Skeletal muscle cell (primary cell): ENCODE data around the gene PPP3CB.
A peak's percentile ranks its signal among the peaks of the same experiment; 100 is the strongest.

ENCODE experiments used
- DNase-seq: peaks from one replicate; pipeline ENCODE4 v3.0.0-alpha.2; 2010; ENCODE audit warnings: low read depth
- H3K4me3 ChIP-seq: 2 replicates; pipeline ENCODE4 v1.5.1; 2011; ENCODE audit warnings: low read depth, mild to moderate bottlenecking, control low read depth, low read length, moderate library complexity

The PPP3CB gene

DNA sequence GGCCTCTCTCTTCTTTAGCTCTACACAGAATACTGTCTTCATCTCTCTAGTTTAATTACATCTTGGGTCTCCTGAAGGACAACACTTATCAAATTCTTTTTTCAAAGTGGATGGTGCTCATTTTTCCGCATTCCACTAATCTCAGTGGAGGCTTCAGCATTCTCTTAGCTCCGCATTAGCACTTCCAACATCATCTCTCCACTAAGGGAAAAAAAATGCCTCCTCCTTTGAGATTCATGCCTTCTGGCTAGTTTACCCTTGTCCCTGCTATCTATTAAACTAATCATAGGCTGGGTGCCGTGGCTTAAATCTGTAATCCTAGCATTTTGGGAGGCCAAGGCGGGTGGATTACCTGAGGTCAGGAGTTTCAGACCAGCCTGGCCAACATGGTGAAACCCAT is 9.2 kb downstream of the PPP3CB start:
- H3K4me3 ChIP-seq, result no peak overlapping the region
- no peak for DNase-seq

DNA sequence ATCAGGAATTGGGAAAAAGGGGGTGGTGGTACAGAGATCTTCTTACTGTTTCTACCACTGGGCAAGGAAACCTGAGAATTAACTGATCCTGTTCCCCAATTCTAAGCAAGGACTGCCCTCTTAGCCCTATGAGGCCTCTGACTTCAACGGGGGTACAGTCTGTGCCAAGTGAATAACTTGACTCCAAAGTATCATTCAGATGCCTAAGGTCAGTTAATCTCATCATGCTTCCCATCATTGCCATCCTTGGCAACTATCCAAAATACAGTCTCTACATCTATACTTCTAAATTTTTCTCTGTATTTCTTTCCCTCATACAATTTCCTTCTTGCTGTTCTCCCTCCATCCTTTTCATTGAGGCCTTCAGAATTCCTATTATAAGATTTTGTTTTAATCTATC is 10.5 kb downstream of the PPP3CB start:
- no peak for DNase-seq
- H3K4me3 ChIP-seq, result no peak overlapping the region

DNA sequence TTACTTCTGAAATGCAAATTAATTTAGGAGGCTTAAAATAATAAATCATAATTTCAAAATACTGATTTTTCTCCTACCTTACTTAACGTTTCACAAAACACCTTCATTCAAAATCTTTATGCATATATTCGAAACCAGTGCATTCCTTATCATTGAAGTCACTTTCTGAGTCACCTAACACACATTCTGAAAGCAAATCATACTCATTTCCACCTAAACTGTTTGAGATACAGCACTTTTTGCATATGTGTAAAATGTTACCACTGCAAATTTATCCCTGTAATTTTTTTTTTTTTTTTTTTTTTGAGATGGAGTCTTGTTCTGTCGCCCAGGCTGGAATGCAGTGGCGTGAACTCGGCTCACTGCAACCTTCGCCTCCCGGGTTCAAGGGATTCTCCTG is 15.7 kb downstream of the PPP3CB start:
- no peak overlapping the region for H3K4me3 ChIP-seq
- DNase-seq, result no peak

DNA sequence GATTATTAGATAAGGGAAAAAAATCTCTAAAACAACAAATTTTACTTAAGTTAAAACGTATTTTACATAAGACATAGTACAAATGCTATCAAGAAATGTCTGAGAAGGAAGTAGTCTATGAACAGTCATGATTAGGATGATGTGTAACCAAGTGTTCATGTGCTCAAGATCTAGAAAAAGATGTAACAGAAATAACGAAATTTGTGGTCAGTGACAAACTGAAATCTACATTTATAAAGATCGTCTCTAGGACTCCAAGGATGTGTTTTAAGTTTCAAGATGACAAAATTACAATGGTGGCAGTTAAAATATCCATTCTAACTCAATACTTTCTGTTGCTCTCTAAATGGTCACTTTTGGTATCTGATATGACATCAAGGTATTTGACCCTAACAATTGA is 17.2 kb downstream of the PPP3CB start:
- no peak for DNase-seq
- H3K4me3 ChIP-seq, result no peak overlapping the region

DNA sequence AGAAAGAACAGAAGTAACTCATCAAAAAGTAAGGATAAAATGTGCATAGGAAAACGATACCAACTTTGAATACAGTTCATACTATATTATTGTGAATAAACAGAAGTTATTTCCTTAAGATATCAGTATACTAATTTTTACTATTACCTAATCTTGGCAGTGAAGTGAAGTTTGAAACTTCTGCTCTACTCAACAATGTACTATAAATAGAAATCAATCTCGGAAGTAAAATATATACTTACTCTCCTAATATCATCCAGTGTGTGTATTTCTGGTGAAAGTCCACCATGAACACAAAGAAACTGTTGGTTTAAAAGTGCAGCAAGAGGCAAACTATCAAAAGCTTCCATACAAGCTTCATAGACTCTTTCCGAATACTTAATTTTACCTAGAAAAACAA is 24.6 kb downstream of the PPP3CB start:
- no peak for DNase-seq

DNA sequence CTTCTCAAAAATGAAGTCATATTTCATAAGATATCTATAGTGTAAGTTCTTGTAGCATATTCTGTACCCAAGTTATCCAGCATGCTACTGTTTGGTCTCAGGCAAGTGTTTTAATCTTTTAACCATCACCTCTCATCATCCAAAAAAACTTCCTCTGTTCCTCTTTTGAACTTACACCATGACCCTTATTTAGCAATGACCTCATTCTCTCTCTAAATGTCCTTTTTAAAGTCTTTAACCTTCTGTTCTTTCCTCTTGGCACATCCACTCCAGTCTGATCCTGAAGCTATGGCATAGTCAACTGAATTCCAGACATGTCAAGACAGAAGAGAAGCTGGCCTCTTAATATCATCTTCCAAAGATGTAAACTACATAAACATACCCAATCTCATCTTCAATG is 26.2 kb downstream of the PPP3CB start:
- H3K4me3 ChIP-seq, result no peak overlapping the region
- DNase-seq, result no peak

More for the DNA sequence above, 24.6 kb downstream of the PPP3CB start:
- no peak overlapping the region for H3K4me3 ChIP-seq

DNA sequence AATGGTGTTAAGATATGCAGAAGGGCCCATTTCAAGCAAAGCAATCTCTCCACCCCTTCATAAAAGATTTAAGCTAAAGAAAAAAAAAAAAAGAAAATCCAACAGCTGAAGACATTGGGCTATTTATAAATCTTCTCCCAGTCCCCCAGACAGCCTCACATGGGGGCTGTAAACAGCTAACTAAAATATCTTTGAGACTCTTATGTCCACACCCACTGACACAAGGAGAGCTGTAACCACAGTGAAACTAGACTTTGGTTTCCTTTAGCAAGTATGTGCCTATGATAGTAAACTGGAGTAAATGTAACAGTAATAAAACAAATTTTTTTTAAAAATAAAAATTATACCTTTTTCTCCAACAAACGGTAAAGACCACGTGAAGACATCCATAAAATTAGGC is 28.6 kb downstream of the PPP3CB start:
- no peak overlapping the region for H3K4me3 ChIP-seq
- DNase-seq, result no peak

DNA sequence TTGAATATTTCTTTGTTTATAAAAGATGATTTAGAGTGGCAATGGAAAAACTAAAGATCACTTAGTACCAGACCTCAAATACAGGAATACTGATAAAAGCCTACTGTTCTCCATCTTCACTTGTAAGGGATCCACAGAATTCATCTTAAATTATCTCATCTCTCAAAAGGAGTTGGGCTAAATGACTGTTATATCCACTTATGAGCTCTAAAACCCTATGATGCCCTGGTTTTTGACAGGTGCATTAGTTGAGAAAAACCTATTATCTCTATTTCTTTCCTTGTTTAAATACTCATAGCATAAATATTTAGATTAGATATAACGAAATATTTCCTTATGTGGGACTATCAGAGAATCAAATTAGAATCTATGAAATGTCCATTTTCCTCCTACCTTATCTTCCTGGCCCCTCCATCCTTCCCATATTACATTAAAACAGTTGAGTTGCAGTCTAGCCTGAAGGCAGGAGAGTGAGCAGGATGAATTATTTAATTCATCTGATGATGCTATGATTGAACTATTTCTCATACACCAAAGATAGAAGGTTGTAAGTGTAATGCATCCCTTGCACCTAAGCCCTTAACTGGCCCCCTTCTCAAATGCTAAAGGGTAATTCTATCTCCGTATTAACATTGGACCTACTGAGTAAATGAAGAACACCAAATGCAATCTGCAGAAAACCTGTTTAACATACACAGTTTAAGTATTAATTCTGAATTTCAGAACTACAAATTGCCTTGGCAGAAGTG is 29.7 kb downstream of the PPP3CB start:
- no peak for DNase-seq
- H3K4me3 ChIP-seq, result no peak overlapping the region

DNA sequence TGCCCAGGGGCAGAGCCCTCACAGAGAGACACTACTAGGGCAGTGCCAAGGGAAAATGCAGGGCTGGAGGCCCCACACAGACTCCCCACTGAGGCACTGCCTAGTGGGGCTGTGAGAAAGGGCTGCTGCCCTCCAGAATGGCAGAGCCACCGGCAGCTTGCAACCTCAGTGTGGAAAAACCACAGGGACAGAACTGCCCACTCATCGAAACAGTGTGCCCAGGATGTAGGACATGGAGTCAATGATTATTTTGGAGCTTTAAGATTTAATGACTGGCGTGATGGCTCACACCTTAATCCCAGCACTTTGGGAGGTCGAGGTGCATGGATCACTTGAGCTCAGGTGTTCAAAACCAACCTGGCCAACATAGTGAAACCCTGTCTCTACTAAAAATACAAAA is 34.9 kb downstream of the PPP3CB start:
- no peak overlapping the region for H3K4me3 ChIP-seq
- DNase-seq, result no peak

DNA sequence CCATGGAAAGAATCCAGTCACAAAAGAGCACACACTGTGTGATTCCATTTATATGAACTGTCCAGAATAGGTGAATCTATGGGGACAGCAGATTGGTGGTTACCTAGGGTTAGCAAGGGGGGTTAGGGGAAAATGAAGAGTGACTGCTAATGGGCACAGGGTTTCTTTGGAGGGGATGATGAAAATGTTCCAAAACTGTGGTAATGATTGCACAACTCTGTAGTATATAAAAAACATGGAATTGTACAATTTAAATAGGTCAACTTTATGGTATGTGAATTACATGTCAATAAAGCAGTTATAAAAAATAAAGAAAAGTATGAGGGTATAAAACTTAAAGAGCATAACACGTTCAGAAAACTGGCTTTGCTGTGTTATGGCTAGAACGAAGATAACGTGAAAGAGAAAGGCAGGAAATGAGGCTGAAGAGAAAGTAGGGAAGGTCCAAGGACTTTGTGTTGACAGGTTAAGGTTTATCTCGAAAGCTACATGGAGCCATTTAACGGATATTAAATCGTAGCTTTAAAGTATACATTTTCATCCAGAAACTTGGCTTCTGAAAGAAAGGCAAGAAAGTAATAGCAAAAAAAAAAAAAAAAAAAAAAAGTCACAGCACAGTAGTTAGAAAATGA is 36.0 kb downstream of the PPP3CB start:
- DNase-seq, result peak; percentile 11
- no peak overlapping the region for H3K4me3 ChIP-seq

DNA sequence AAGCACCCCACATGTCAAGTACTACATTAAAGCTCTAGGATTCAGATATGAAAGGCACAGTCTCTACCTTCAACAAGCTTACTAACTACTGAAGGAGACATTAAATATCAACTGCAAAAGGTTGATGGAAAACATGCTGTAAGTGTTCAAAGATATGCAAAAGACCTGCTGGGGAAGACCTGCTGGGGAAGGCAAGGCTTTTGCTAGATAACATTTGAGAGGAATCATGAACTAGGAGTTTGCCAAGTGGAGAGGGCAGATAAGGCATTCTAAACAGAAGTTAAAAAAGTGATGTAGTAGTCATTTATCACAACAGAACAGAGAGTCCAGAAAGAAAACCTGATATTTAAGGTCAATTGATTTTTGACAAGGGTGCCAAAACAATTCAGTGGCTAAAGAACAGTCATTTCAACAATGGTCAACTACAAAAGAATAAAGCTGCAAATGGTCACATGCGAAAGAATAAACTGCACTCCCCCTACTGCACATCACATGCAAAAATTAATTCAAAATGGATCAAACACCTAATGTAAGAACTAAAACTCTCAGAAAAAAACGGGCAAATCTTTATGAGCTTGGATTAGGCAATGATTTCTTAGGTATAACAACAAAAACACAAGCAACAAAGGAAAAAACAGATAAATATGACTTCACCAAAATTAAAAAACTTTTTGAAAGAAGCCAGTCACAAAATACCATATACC is 39.5 kb downstream of the PPP3CB start:
- no peak overlapping the region for H3K4me3 ChIP-seq
- DNase-seq, result no peak

DNA sequence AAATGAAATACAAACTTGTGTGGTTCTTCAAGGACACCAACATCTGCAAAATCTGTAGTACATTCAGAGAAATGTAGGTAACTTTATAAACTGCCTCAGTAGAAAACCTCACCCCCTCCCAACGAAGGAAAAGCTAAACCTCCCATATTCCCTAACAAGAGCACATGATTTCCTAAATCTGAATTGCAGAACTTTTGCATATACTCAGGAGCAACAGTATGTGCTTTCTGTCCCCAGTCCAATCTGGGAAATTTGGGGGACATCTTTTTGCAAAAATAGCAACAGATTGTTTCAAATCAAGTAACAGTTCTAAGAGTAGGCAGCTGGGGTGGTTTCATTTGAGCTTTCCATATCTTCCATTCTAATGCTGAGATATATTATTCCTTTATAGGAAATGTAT is 46.7 kb downstream of the PPP3CB start:
- DNase-seq, result no peak
- no peak overlapping the region for H3K4me3 ChIP-seq

DNA sequence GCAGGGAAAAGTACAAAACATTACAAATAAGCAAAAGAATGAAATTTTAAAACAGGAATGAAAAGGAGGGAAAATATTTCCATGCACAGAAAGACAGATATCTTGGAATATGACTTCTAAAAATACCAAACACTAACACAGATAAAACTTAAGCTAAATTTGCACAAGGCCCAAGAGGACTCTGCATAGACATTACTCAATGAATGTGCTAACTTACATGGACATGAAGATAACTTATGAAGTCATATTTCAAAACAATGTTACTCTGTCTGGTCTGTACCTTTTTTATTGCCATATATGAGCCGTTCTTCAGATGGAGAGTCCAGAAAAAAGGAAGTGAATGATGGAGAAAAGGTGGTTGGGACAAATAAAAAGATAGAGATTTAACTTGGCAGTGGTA is 47.4 kb downstream of the PPP3CB start:
- H3K4me3 ChIP-seq, result no peak overlapping the region
- DNase-seq, result no peak

DNA sequence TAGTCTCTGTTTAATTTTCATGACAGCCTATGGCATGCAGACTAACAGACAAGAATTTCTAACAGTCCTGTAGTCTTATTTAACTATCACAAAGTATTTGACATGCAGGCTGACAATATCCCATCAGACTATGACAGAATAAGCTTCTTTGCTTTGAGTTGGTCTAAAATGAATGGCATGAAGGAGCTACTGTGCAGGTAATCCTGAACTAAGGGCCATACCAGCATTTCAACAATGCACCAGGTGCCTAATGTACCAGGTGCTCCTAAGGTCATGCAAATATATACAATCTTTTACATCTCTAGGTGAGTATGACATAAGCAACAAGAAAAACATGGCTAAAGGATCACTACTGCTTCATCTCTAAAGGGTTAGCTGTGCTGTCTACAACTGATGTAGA is 48.9 kb downstream of the PPP3CB start:
- H3K4me3 ChIP-seq, result no peak overlapping the region
- no peak for DNase-seq

DNA sequence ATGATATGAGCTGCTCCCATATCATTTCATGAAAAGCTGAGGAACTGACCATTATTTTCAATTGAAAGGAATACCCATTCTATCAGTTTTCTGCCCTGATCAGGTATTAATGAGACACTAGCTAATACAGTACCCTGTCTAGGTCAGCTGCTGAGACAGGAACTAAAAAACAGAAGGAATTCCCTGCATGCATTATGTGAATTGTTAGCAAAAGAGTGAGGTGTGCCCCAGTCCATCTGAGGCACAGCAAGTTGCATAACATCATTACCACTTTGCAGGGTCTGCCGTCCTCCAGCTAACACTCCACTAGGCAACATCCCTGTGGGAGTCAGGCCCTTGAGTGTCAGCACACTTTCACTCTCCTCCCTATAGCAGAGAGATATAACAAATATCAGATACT is 51.4 kb downstream of the PPP3CB start:
- H3K4me3 ChIP-seq, result no peak overlapping the region
- DNase-seq, result no peak

DNA sequence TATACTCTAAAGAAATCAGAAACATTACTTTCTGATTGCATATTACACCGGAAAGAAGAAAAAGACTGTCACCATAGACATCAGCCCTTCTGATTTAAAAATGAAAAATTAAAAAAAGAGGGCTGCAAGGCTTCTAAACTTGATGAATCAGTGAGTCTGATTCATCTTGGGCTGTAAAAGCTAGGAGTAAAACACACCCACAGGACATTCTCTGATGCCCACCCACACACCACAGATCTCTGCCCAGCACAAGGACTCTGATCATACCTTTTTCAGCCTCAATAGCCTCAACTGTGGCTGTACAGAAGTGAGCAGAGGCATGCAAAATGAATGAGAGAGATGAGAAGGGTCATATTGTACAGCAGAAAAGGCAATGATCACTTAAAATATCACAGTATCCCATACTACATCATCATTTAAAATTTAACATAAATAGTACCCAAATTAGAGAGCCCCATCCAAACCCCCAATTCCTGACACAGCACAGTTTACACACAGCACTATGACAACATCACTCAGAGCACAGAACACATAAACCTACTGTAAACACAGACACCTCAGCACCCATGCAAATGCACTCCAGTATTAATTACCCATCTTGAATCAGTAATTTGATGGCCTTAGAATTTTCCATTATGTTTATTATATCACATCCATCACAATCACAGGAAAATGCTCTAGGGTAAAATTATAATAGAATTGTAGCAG is 56.1 kb downstream of the PPP3CB start:
- no peak overlapping the region for H3K4me3 ChIP-seq
- peak; percentile 58 for DNase-seq

DNA sequence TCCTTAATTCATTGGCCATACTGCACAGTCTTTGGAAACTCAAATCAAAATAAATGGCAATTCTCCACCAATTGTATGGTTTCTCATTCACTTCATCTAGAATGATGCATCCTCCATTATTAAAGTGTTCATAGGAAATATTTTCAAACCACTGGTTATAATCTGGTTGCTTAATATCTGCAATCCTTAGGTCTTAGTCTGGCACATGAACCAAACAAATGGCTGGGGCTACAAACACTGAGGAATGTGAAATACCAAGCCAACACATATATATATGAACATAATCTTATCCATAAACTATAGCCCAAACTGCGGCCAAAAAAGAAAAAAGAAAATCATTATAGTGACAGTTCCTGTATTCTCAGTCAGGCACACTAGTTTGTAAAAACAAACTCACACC is 56.8 kb downstream of the PPP3CB start:
- H3K4me3 ChIP-seq, result no peak overlapping the region
- no peak for DNase-seq

DNA sequence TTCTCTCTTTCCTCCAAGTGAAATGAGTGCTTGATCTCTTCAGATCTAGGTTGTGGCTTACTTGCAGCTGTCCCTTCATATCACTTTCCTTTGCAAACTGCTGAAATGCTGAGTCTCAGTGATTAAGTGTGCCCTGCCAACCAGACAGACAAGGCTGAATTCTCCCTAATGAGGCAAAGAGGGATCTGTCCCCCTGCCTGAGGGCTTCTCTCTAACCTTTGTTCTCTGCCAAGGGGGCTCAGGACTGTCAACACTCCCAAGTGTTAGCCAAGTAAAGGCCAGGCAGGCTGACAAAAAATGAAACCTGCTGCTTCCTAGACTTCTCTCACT is 62.3 kb downstream of the PPP3CB start, which contains the start of gene MSS51:
Gene MSS51 (minus strand): TSS at position 24 of the 330 bp plus-strand sequence. CDS start 5,277 bp downstream, outside the sequence.
- H3K4me3 ChIP-seq, result no peak within 1 kb of the TSS
- DNase-seq, result no peak

DNA sequence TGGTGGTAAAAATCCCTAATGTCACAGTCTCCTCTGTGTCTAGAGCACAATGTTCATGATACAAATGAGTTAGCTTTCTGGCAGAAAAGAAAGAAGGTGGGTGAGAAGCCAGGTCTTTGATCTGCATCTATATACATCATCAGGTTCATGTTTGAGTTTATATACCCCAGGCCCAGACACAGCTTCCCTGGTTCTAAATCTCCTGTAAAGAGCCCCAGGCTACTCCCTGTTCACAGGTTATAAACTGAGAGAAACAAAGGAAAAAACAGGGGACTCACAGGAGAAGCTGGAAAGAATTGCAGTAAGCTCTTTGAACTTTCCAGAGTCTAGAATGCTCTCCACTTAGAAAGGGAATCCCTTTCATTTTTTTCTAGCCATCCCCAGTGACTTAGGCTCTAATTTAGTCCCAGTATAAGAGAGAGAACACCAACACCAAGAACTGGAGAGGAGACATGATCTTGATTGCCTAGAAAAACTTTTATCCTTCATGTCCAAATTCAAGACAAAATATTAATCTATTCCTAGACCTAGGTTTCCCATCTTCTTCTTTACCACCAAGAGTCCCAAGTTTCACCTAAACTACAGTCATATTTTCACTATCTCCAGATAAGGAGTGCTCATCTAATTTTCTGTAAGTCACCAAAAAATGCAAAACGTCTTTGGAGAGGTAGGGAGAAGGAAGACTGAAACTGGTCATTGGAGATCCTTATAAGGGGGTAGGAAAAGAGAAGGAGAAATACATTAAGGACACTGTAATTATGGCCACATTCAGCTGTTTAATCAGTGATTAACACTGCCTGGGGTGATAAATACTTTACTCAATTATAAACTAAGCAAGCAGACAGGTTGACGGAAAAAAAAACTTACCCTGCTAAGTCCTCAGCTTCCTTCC is 62.9 kb downstream of the PPP3CB start:
- no peak for DNase-seq
- H3K4me3 ChIP-seq, result no peak overlapping the region
